ENCODE data around the gene FKRP. TPM values are rescaled to one million over a fixed set of nuclear protein-coding genes. Genes with fewer than 3 reads are reported as not detected.

The FKRP gene
- total RNA-seq, 1 donor from 2014 or later, result 14.2 TPM

- Histone ChIP-seq H3K27ac (no peak overlapping the region), H3K4me1 (peaks cover 35% of the 10 kb centered on the region), H3K4me3 (no peak overlapping the region), H3K36me3 (peaks cover 85% of the 10 kb centered on the region), H3K27me3 (no peaks in the 10 kb centered on the region), H3K9me3 (no peaks in the 10 kb centered on the region)
- intact Hi-C loops (cut with DNase I), result no loop called here
- DNase-seq, result peak; percentile 67
- no peak for TF ChIP-seq CTCF (IDR thresholded peaks at IDR 0.05)
- peak; percentile 37 for ATAC-seq
Measured at GRCh38 chr19:46731584-46731983, 14.3 kb upstream of the FKRP start.

GRCh38 chr19:46732172-46732938 lies 13.5 kb upstream of the FKRP start:
- H3K27ac ChIP-seq, result peak overlapping the region; percentile 11

GRCh38 chr19:46732966-46733689 lies 12.7 kb upstream of the FKRP start:
- H3K27me3 ChIP-seq, result no peaks in the 10 kb centered on the region
- H3K4me1 ChIP-seq, result peaks cover 35% of the 10 kb centered on the region
- peak overlapping the region; percentile 11 for H3K27ac ChIP-seq
- peak; percentile 73 for DNase-seq
- TF ChIP-seq CTCF (IDR thresholded peaks at IDR 0.05), result no peak
- no peaks in the 10 kb centered on the region for H3K9me3 ChIP-seq
- ATAC-seq, result peak; percentile 74
- peaks cover 84% of the 10 kb centered on the region for H3K36me3 ChIP-seq
- intact Hi-C loops (cut with DNase I), result no loop called here
- no peak overlapping the region for H3K4me3 ChIP-seq

More at GRCh38 chr19:46732172-46732938, 13.5 kb upstream of the FKRP start:
- Histone ChIP-seq H3K27me3 (no peaks in the 10 kb centered on the region), H3K4me1 (peaks cover 43% of the 10 kb centered on the region), H3K4me3 (no peak overlapping the region), H3K9me3 (no peaks in the 10 kb centered on the region), H3K36me3 (peaks cover 84% of the 10 kb centered on the region)
- ATAC-seq, result peak; percentile 28
- peak; percentile 57 for DNase-seq
- TF ChIP-seq CTCF (IDR thresholded peaks at IDR 0.05), result no peak
- intact Hi-C loops (cut with DNase I), result no loop called here

- Histone ChIP-seq H3K4me3 (no peak overlapping the region), H3K36me3 (peaks cover 85% of the 10 kb centered on the region), H3K27ac (peak overlapping the region; percentile 60), H3K4me1 (peaks cover 35% of the 10 kb centered on the region), H3K9me3 (no peaks in the 10 kb centered on the region), H3K27me3 (no peaks in the 10 kb centered on the region)
- intact Hi-C loops (cut with DNase I), result no loop called here
- DNase-seq, result no peak
- no peak for ATAC-seq
- no peak for TF ChIP-seq CTCF (IDR thresholded peaks at IDR 0.05)
Measured at GRCh38 chr19:46733690-46734292, 12.1 kb upstream of the FKRP start.

GRCh38 chr19:46736531-46737297 lies 9.1 kb upstream of the FKRP start:
- Histone ChIP-seq H3K36me3 (peaks cover 66% of the 10 kb centered on the region), H3K4me3 (no peak overlapping the region), H3K27me3 (no peaks in the 10 kb centered on the region), H3K4me1 (peaks cover 43% of the 10 kb centered on the region), H3K27ac (no peak overlapping the region), H3K9me3 (no peaks in the 10 kb centered on the region)
- peak; percentile 63 for DNase-seq
- no peak for ATAC-seq
- TF ChIP-seq CTCF (IDR thresholded peaks at IDR 0.05), result no peak
- intact Hi-C loops (cut with DNase I), result no loop called here

Measured in upper lobe of right lung (tissue), 1 donor.